ENCODE measurements around the gene GAK.
"Not testable (repeated sequence)": the region's sequence is repeated elsewhere in the genome, so short reads cannot be mapped to it uniquely, and the experiment has no call there.

The GAK gene

DNA sequence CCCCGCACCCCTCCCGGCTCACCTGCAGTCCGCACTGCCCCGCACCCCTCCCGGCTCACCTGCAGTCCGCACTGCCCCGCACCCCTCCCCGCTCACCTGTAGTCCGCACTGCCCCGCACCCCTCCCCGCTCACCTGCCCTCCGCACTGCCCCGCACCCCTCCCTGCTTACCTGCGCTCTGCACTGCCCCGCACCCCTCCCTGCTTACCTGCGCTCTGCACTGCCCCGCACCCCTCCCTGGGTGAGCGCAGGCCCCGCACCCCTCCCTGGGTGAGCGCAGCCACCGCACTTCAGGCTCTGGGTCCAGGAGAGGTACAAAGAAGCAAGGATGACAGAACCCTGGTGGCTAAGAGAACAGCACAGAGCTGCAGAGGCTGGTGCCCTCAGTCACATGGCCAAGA lies 4.5 kb downstream of the GAK start:
- FAIRE-seq; DNase-seq (ENCODE audit: low spot score): not testable (repeated sequence)

DNA sequence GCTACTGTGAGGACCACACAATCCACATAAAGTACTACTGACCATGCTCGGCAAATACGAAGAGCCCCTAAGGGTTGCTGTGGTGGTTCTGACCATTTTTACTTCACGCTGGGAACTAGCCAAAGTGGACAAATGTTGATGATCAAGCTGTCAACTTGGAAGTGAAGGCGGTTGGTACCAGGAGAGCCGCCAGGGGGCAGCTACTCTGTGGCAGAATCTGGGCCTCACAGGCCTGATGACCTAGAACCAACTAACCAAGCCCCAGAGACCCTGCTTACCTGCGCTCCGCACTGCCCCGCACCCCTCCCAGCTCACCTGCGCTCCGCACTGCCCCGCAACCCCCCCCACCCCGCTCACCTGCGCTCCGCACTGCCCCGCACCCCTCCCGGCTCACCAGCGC lies 5.6 kb downstream of the GAK start:
- no peak for DNase-seq (ENCODE audit: low spot score)
- FAIRE-seq = no peak

DNA sequence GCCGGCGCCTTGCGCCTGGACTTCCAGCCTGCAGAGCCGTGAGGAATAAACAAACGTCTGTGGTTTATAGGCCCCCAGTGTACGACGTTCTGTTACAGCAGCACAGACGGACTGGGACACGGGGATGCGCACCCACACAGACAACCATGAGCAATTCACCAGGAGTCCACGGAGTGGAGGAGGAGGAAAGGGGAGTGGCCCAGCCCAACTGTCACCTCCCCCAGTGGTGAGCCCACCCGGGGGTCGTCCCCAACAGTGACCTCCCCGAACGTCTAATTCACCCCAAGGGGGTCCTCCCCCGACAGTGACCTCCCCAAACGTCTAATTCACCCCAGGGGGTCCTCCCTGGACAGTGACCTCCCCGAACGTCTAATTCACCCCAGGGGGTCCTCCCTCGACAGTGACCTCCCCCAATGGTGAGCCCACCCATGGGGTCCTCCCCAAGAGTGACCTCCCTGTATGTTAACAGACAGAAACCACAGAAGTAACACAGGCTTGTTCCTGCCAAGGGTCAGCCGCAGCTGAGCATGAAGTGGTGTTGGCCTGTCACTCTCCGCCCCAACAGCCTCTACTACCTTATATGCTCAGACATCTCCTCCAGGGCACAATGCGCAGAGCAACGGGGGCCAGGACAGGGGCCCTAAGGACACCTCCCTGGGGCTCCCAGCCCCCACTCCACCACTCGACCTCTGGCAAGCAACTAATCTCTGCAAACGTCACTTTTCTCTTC lies 6.2 kb downstream of the GAK start:
- DNase-seq (ENCODE audit: low spot score) (no peak), FAIRE-seq (no peak)

DNA sequence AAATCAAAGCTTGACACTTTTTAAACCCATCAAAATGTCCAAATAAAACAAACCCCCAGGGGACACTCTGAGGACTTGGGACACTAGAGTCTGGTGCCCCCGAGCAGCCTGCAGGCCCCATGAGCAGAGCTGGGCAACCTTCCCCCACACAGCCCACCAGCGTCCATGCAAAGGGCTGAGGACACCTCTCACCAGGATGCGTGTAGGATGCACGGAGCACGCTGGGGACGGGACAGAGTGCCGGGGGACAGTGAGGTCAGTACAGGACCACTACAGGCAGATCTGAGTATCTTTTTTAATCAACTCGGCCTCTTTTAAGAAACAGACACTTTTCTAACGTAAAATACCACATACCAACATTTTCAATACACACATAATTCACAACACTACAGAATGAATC lies 6.9 kb downstream of the GAK start:
- no peak for FAIRE-seq
- DNase-seq (ENCODE audit: low spot score) = no peak

DNA sequence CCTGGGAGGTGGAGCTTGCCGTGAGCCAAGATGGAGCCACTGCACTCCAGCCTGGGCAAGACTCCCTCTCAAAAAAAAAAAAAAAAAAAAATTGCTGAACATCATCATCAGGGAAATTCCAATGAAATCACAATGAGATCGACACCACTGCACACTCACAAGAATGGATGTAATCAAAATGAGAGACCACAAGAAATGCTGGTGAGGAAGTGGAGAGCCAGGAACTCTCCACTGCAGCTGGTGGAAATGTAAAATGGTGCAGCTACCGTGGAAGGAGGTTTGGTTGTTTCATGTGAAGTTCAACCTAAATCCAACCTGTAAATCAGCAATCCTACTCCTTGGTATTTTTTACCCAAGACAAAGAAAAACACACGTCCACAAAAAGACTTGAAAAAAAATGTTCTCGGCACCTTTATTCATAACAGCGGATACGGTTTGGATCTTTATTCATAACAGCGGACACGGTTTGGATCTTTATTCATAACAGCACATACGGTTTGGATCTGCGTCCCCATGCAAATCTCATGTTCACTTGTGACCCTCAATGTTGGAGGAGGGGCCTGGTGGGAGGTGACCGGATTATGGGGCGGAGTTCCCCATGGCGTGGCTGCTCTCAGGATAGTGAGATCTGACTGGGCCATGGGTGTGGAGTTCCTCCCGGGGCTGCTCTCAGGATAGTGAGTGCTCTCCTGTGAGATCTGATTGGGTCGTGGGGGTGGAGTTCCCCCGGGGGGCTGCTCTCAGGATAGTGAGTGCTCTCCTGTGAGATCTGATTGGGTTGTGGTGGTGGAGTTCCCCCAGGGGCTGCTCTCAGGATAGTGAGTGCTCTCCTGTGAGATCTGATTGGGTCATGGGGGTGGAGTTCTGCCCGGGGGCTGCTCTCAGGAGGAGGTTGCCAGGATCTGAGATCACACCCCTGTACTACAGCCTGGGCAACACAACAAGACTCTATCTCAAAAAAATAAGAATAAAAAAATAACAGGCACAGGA lies 7.7 kb downstream of the GAK start:
- DNase-seq (ENCODE audit: low spot score) (no peak), FAIRE-seq (no peak)

DNA sequence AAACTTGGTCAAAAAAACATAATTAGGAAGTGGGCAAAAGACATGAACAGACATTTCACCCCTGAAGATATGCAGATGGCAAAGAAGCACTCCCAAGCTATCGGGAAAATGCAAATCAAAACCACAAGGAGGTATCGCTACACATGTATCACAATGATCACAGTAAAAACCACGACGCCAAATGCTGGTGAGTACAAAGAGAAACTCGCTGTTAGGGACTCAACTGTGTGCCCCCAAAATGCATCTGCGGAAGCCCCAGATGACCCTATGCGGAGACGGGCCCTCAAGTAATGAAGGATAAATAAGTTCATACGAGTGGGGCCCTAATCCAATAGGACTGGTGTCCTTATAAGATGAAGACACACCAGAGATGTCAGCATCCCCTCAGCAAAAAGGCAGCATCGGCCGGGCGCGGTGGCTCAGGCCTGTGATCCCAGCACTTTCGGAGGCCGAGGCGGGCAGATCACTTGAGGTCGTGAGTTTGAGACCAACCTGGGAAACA lies 10.2 kb downstream of the GAK start:
- no peak for DNase-seq (ENCODE audit: low spot score)
- FAIRE-seq = no peak

DNA sequence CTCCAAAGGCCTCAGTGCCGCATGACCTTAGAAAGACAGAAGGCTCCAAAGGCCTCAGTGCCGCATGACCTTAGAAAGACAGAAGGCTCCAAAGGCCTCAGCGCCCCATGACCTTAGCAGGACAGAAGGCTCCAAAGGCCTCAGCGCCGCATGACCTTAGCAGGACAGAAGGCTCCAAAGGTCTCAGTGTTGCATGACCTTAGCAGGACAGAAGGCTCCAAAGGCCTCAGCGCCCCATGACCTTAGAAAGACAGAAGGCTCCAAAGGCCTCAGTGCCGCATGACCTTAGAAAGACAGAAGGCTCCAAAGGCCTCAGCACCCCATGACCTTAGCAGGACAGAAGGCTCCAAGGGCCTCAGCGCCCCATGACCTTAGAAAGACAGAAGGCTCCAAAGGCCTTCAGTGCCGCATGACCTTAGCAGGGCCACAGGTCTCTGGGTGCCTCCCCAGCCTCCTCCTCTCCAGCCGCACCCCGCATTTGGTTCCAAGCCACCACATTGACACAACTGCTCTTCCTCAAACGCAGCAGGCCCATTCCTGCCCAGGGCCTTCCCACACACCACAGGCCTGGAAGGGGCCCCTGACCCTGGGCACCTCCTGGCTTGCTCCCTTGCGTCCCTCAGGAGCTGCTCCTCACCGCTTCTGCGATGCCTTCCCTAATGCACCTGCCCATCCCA lies 13.0 kb downstream of the GAK start:
- not testable (repeated sequence) for FAIRE-seq; DNase-seq (ENCODE audit: low spot score)

DNA sequence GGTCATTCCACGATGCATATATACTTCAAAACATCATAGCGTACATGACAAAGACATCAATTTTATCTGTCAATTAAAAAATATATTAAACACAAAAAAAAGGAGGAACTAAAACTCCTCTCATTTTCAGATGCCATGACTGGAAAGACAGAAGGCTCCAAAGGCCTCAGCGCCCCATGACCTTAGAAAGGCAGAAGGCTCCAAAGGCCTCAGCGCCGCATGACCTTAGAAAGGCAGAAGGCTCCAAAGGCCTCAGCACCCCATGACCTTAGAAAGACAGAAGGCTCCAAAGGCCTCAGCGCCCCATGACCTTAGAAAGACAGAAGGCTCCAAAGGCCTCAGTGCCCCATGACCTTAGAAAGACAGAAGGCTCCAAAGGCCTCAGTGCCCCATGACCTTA lies 13.5 kb downstream of the GAK start:
- not testable (repeated sequence) for FAIRE-seq; DNase-seq (ENCODE audit: low spot score)

DNA sequence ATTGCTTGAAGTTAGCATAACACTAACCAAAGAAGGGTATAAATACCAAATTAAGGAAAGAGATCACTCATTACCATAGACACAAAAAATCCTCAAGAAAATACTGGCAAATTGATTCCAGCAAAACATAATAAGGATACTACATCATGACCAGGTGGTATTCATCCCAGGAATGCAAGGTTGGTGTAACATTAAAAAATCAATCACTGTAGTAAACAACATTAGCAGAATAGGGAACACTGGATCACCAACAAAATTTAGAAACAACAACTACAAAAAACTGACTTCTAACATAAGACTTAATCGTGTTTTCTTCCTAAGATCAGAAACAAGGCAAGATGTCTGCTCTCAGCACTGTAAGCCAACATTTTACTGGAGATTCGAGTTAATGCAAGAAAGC lies 14.1 kb downstream of the GAK start:
- FAIRE-seq = no peak
- DNase-seq (ENCODE audit: low spot score) = no peak

DNA sequence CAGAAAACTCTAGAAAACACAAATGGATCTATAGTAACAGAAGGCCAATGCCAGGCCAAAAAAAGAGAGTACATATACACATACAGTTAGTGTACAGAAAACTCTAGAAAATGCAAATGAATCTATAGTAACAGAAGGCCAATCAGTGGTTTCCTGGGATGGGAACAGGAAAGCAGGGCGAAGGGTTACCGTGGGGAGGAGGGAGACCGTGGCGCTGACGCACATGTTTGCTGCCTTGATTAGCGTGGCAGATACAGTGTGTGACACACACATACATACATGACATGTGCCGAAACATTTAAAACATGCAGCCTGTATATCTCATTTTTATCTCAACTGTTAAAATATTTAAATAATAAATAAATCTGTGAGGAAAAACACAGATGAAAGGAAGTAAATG lies 14.7 kb downstream of the GAK start:
- DNase-seq (ENCODE audit: low spot score) = no peak

DNA sequence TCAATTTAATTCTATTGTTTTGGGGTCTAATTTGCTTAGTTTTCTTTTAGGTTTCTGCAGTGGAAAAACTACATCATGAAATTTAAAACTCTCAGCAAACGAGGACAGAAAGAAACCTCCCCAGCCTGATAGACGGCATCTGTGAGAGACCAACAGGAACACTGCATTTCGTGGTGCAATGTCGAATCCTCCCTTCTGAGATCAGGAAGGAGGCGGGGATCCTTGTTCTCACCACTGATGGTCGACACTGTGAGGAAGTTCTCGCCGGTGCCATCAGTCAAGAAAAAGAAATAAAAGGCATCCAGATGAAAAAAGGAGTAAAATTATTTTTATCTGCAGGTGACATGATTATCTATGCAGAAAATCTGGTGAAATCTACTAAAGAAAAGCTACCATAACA lies 16.5 kb downstream of the GAK start:
- DNase-seq (ENCODE audit: low spot score) (no peak), FAIRE-seq (no peak)

More for the DNA sequence above, 14.7 kb downstream of the GAK start:
- FAIRE-seq = no peak

DNA sequence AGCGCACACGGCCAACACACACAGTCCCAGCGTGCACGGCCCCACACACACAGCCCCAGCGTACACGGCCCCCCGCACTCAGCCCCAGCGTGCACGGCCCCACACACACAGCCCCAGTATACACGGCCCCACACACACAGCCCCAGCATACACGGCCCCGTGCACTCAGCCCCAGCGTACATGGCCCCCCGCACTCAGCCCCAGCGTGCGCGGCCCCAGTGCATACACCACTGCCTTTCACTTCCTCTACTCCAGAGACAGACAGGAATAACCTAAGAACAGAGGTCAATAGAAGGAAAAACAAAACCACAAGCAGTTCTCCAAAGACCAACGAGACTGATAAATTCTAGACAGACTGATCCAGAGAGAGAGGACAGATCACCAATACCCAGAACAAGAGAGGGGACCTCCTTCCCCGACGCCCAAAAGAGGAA lies 17.1 kb downstream of the GAK start:
- DNase-seq (ENCODE audit: low spot score) (no peak), FAIRE-seq (no peak)

DNA sequence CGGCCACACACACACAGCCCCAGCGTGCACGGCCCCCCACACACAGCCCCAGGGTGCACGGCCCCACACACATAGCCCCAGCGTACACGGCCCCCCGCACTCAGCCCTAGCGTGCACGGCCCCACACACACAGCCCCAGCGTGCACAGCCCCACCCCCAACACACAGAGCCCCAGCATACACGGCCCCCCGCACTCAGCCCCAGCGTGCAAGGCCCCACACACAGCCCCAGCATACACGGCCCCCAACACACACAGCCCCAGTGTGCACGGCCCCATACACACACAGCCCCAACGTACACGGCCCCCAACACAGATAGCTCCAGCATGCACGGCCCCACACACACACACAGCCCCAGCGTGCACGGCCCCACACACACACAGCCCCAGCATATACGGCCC lies 17.6 kb downstream of the GAK start:
- FAIRE-seq (no peak), DNase-seq (ENCODE audit: low spot score) (no peak)

DNA sequence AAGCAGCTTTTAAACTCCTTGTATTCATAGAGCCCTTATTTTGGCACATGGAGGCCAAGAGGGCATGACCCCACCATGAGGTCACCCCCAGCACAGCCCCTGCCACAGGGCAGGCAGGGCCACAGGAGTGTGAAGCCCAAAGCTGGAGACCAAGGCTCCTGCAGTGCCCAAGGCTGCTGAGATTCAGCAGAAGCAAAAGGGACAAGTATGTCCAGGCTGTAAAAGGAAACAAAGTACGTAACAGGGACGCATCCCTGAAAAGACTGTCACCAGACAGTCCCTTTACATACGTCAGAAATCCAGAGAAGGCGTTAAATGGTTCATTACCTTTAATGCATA lies 18.9 kb downstream of the GAK start:
- DNase-seq (ENCODE audit: low spot score) = no peak
- FAIRE-seq = no peak

DNA sequence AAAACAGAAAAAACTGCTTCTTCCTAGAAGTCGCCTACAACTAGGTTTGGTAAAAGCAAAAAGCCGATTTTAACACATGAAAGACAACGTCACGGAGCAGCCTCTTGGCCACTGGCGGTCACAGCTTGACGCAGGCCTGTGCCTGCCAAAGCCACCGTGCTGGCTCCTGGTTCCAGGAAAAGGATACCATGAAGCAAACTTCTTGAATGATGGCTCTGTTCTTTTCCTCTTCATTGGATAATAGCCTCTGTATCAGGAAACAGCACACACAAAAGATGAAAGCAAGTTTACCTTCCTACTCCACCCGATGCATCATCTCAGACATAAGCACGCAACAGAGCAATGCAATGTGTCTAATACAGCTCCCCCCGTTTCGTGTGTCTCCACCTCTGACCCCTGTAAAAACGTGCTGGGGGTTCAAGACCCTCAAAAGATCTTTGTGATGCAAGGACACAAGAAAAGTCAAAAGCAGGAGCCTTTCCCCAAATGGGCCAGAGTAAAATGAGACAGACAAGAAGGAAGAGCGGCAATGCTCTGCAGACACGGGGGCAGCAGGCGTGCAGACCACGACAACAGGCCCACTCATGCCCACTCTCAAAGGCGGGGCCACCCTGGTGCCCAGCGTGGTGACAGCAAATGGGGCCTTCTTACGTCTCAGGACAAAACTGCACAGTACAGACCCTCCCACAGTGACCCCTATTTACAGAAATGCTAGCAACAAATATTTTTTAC lies 19.4 kb downstream of the GAK start:
- FAIRE-seq (no peak), DNase-seq (ENCODE audit: low spot score) (no peak)

DNA sequence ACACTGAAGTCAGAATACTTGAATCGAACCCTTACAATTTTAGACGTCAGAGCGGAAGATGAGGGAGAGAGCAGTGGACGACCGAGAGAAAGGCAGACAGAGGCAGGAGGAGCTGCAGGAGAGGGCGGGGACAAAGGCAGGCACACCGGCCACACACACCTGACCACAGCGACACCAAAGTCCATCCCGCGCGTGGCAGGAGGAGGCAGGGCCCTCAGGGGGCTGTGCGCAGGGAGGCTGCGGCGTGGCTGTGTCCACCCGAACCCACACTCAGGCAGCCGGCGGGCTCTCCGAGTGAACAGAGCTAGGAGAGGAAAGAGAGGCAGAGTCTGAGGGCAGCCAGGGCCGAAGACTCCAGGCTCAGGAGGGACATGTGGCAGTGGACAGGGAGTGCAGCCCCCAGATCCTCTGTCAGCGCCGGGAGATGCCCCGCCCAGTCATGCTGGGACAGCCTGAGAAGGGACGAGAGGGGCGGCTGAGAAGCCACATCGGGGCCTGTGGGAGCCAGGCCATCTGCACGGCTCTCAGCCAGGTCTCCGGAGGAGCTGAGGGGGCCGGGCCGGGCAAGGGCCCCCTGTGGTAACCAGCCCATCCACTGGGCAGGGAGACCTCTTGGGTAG lies 20.1 kb downstream of the GAK start:
- DNase-seq (ENCODE audit: low spot score) = no peak
- no peak for FAIRE-seq

DNA sequence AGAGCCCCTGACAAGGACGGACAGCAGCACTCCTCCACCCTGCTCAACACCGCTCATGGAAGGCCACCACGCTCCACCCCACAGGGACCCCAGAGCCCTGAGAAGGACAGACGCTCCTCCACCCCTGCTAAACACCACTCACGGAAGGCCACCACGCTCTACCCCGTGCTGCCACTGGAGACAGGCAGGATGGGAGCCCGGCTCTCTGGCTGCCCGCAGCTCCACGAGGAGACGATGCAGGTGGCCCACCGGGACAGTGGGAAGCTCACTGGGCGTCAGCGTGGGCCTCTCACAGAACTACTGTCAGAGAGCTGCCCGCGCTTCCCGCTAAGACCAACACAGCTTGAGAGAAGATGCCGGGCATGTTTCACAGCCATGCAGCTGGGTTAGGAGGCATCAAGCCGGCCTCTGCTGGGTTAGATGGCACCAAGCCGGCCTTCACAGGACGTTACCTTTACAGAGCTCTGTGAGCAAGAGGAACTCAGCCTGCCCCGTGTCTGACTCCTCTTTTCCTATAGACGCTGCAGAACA lies 20.8 kb downstream of the GAK start:
- no peak for FAIRE-seq
- DNase-seq (ENCODE audit: low spot score) = no peak

DNA sequence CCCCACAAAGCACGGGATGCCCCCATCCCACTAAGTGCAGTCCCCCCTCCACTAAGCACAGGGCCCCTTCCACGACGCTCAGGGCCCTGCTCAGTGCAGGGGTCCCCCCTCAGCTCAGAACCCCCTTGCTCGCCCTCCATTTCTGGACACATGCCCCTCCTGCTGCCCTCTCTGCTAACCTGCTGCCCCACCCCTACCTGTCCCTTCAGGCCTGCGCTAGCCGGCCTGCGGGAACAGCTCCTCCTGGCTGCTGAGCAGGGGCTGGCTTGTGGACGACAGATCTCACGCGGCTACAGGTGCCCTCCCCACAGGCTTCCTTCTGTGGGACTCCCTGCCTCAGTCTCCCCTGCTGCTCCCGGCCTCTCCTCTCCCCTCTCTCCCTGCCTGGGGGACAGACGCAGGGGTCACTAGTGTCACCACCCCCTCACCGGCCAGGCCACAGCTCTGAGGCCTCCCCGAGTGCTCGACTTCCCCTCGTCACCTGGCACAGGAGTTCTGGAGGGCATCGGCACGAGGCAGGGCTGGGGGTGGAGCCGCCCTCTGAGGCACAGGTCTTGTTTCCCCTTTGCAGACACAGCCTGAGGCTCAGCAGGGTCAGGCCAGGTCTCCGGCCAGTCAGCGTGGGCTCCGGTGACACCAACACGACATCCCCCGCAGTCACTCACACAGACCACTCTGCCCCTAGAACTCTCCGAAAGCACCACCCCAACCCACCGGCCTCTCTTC lies 21.6 kb downstream of the GAK start:
- DNase-seq (ENCODE audit: low spot score) = no peak
- FAIRE-seq = no peak

DNA sequence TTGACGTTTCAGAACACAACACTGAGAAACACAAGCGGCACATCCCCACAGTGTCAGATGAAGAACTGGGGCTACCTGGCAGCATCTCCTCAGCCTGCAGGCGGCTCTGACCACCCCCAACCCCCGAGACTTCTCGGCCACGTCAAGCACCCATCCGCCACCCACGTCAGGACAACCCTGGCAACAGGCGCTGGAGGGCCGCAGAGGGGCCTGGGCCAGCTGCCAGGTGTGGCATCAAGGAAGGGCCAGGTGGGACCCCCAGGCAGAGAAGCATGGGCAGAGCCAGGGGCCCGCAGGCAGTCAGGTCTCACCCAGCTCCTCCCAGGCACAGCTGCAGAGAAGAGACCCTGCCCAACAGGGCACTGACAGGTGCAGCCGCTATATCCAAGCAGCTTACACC lies 22.3 kb downstream of the GAK start:
- no peak for DNase-seq (ENCODE audit: low spot score)
- FAIRE-seq = no peak

DNA sequence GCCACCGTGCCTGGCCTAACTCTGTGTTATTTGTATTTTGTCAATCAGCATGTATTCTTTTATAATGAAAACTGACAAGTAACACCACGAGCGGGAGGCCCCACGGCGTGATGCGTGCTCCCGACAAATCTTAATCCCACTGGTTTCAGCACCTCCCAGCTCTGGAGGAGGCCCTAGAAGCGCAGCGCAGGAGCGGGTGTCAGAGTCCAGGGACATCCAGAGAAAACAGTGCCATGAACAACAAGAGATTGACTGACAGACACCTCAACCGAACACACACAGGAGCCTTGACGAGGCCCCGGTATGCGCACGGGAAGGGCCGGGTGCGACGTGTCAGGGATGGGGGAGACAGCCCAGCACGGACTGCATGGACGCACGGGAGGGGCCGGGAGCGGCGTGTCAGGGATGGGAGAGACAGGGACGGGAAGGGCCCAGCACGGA lies 23.0 kb downstream of the GAK start:
- no peak for FAIRE-seq
- DNase-seq (ENCODE audit: low spot score) = no peak
